Measurements from ENCODE around the gene AGO1.

- TF ChIP-seq, protein P1, sequence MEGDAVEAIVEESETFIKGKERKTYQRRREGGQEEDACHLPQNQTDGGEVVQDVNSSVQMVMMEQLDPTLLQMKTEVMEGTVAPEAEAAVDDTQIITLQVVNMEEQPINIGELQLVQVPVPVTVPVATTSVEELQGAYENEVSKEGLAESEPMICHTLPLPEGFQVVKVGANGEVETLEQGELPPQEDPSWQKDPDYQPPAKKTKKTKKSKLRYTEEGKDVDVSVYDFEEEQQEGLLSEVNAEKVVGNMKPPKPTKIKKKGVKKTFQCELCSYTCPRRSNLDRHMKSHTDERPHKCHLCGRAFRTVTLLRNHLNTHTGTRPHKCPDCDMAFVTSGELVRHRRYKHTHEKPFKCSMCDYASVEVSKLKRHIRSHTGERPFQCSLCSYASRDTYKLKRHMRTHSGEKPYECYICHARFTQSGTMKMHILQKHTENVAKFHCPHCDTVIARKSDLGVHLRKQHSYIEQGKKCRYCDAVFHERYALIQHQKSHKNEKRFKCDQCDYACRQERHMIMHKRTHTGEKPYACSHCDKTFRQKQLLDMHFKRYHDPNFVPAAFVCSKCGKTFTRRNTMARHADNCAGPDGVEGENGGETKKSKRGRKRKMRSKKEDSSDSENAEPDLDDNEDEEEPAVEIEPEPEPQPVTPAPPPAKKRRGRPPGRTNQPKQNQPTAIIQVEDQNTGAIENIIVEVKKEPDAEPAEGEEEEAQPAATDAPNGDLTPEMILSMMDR (IDR thresholded peaks at IDR 0.05), result no peak
- TF ChIP-seq ZFX (IDR thresholded peaks at IDR 0.05; ENCODE audit: borderline replicate concordance), result no peak
Observed at GRCh38 chr1:35834218-35834617, 48.8 kb upstream of the AGO1 start.
